H9 (cell line): ENCODE measurements around the gene CPNE7. TPM values are rescaled to one million over a fixed set of nuclear protein-coding genes. Genes with fewer than 3 reads are reported as not detected.

ENCODE experiments used
- DNase-seq: peaks from one replicate; pipeline ENCODE4 v3.0.0-alpha.2; 2017
- H2AFZ ChIP-seq: one replicate; pipeline ENCODE4 v1.6.1; 2013; ENCODE audit warnings: mild to moderate bottlenecking, low read length, control low read depth, moderate library complexity
- H2AK5ac ChIP-seq: 2 replicates; pipeline ENCODE4 v1.6.1; 2013; ENCODE audit warnings: low read length, control low read depth, mixed read lengths; ENCODE audit not compliant: insufficient read length
- H2BK120ac ChIP-seq: one replicate; pipeline ENCODE4 v1.6.1; 2013; ENCODE audit warnings: low read depth, mild to moderate bottlenecking, low read length, control low read depth, inconsistent platforms; ENCODE audit not compliant: poor library complexity, severe bottlenecking
- H2BK12ac ChIP-seq: 2 replicates; pipeline ENCODE4 v1.6.1; 2013; ENCODE audit warnings: low read length, control low read depth, mixed read lengths, low read depth; ENCODE audit not compliant: insufficient read length
- H2BK15ac ChIP-seq: 2 replicates; pipeline ENCODE4 v1.6.1; 2013; ENCODE audit warnings: low read depth, low read length, control low read depth
- H2BK20ac ChIP-seq: one replicate; pipeline ENCODE4 v1.6.1; 2013; ENCODE audit warnings: low read depth, mild to moderate bottlenecking, low read length, control low read depth, inconsistent platforms; ENCODE audit not compliant: poor library complexity, severe bottlenecking
- H2BK5ac ChIP-seq: 2 replicates; pipeline ENCODE4 v1.6.1; 2013; ENCODE audit warnings: low read length, control low read depth, mixed read lengths; ENCODE audit not compliant: insufficient read length
- H3K14ac ChIP-seq: 2 replicates; pipeline ENCODE4 v1.6.1; 2013; ENCODE audit warnings: low read length, control low read depth; ENCODE audit not compliant: insufficient read depth
- H3K18ac ChIP-seq: 2 replicates; pipeline ENCODE4 v1.6.1; 2013; ENCODE audit warnings: low read depth, mild to moderate bottlenecking, mixed read lengths, low read length, control low read depth; ENCODE audit not compliant: insufficient read length
- H3K23ac ChIP-seq: 2 replicates; pipeline ENCODE4 v1.6.1; 2013; ENCODE audit warnings: low read length, control low read depth, mixed read lengths, low read depth; ENCODE audit not compliant: insufficient read length
- H3K23me2 ChIP-seq: 2 replicates; pipeline ENCODE4 v1.6.1; 2013; ENCODE audit warnings: low read depth, mild to moderate bottlenecking, mixed read lengths, low read length, control low read depth; ENCODE audit not compliant: insufficient read length, poor library complexity, severe bottlenecking
- H3K27ac ChIP-seq: 2 replicates; pipeline ENCODE4 v1.5.1; 2013; ENCODE audit warnings: low read length, control low read depth, mixed read lengths, low read depth; ENCODE audit not compliant: insufficient read length
- H3K27me3 ChIP-seq: 2 replicates; pipeline ENCODE4 v1.6.1; 2013; ENCODE audit warnings: low read length, control low read depth, inconsistent platforms; ENCODE audit not compliant: insufficient read depth
- H3K4ac ChIP-seq: 2 replicates; pipeline ENCODE4 v1.6.1; 2013; ENCODE audit warnings: low read depth, mild to moderate bottlenecking, control low read depth, inconsistent platforms, low read length, moderate library complexity
- H3K4me1 ChIP-seq: 2 replicates; pipeline ENCODE4 v1.6.1; 2013; ENCODE audit warnings: low read length, control low read depth, inconsistent platforms; ENCODE audit not compliant: insufficient read depth
- H3K4me2 ChIP-seq: 2 replicates; pipeline ENCODE4 v1.6.1; 2013; ENCODE audit warnings: low read length, control low read depth, mixed read lengths; ENCODE audit not compliant: insufficient read length, insufficient read depth
- H3K56ac ChIP-seq: 2 replicates; pipeline ENCODE4 v1.6.1; 2013; ENCODE audit warnings: low read depth, mild to moderate bottlenecking, mixed read lengths, low read length, control low read depth; ENCODE audit not compliant: insufficient read length
- H3K79me1 ChIP-seq: 2 replicates; pipeline ENCODE4 v1.6.1; 2013; ENCODE audit warnings: low read depth, mild to moderate bottlenecking, moderate library complexity, low read length, control low read depth, inconsistent platforms; ENCODE audit not compliant: insufficient read depth, poor library complexity, severe bottlenecking
- H3K79me2 ChIP-seq: 2 replicates; pipeline ENCODE4 v1.6.1; 2013; ENCODE audit warnings: low read length, control low read depth, inconsistent platforms; ENCODE audit not compliant: insufficient read depth
- H3K9ac ChIP-seq: 2 replicates; pipeline ENCODE4 v1.6.1; 2013; ENCODE audit warnings: low read length, control low read depth, mixed read lengths; ENCODE audit not compliant: insufficient read length; ENCODE audit errors: extremely low read depth
- H3K9me3 ChIP-seq: one replicate; pipeline ENCODE4 v1.6.1; 2013; ENCODE audit warnings: low read depth, low read length, inconsistent platforms; ENCODE audit not compliant: control insufficient read depth
- H3T11ph ChIP-seq: one replicate; pipeline ENCODE4 v1.6.1; 2013; ENCODE audit warnings: mild to moderate bottlenecking, low read length, control low read depth, inconsistent platforms
- H4K20me1 ChIP-seq: one replicate; pipeline ENCODE4 v1.6.1; 2013; ENCODE audit not compliant: control insufficient read depth, insufficient read length, insufficient read depth
- H4K5ac ChIP-seq: 2 replicates; pipeline ENCODE4 v1.6.1; 2013; ENCODE audit warnings: low read depth, mild to moderate bottlenecking, mixed read lengths, low read length, control low read depth; ENCODE audit not compliant: insufficient read length
- H4K8ac ChIP-seq: replicated peaks from 2 replicates; pipeline ENCODE4 v1.6.1; 2013; ENCODE audit warnings: low read length, control low read depth, mixed read lengths, low read depth; ENCODE audit not compliant: insufficient read length
- H4K91ac ChIP-seq: 2 replicates; pipeline ENCODE4 v1.6.1; 2013; ENCODE audit warnings: low read depth, mild to moderate bottlenecking, moderate library complexity, mixed read lengths, low read length, control low read depth; ENCODE audit not compliant: insufficient read length
- H3K27ac Mint-ChIP-seq, 3 experiments: 2 replicates in 2 of 3; 3 replicates in 1 of 3; pipeline ENCODE4 v1.8.0; 2020 to 2021; ENCODE audit warnings: mixed read lengths in 3 of 3, mild to moderate bottlenecking in 1 of 3, moderate library complexity in 1 of 3
- H3K27me3 Mint-ChIP-seq: 2 replicates; pipeline ENCODE4 v1.8.0; 2021; ENCODE audit warnings: low read depth, mild to moderate bottlenecking, moderate library complexity, mixed read lengths
- H3K36me3 Mint-ChIP-seq, 3 experiments: 2 replicates in 2 of 3; 3 replicates in 1 of 3; pipeline ENCODE4 v1.8.0; 2020 to 2021; ENCODE audit warnings: low read depth in 3 of 3, mixed read lengths in 3 of 3; ENCODE audit not compliant: insufficient read depth in 1 of 3
- H3K4me1 Mint-ChIP-seq, 2 experiments: 2 replicates each; pipeline ENCODE4 v1.8.0; 2020; ENCODE audit warnings: mixed read lengths in 2 of 2
- H3K4me3 Mint-ChIP-seq, 2 experiments: 2 replicates in 1 of 2; 3 replicates in 1 of 2; pipeline ENCODE4 v1.8.0; 2020 to 2021; ENCODE audit warnings: mild to moderate bottlenecking in 2 of 2, mixed read lengths in 2 of 2, moderate library complexity in 1 of 2
- H3K9me3 Mint-ChIP-seq, 2 experiments: 2 replicates in 1 of 2; 3 replicates in 1 of 2; pipeline ENCODE4 v1.8.0; 2020; ENCODE audit warnings: mild to moderate bottlenecking in 2 of 2, mixed read lengths in 2 of 2, moderate library complexity in 1 of 2
- CTCF ChIP-seq: fragments of 200-600 bp; sonication (generic); conservative IDR thresholded peaks from 3 replicates; pipeline ENCODE4 v1.8.0; 2021; ENCODE audit warnings: antibody characterized with exemption, mild to moderate bottlenecking
- WGBS: extraction: QIAGEN DNeasy Blood & Tissue Kit; methylation state at CpG from one replicate; pipeline ENCODE4 v1.1.7; 2013; ENCODE audit warnings: missing lambda C conversion rate, low lambda C conversion rate, mixed read lengths; ENCODE audit not compliant: insufficient read length; ENCODE audit errors: extremely low coverage; 5-methylcytosine and 5-hydroxymethylcytosine counted together
- total RNA-seq: library from RNA; stranded (reverse); gene quantifications from 2 replicates; pipeline ENCODE4 v1.2.1, GENCODE V29; 2021

The CPNE7 gene
- total RNA-seq, 1 experiment from 2014 or later, result 23.4 TPM

DNA sequence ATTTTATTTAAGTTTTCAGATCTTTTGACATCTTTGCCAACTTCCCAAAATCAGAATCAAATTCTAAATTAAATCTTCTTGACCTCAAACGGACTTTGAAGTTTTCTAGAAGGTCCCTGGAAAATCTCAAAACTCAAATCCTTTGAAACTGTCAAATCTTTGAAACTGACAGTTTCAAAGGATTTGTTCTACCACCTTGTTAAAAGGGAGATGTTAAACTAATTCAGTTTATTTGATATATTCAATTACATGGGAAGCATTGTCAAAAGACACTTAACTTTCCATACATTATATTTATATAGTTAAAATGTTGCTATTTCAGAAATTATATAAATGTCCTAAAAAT, 34.5 kb downstream of the CPNE7 start:
- Histone ChIP-seq H3K9me3 (no peaks in the 10 kb centered on the region), H2AK5ac (no peak overlapping the region), H3K79me2 (no peaks in the 10 kb centered on the region), H4K20me1 (no peaks in the 10 kb centered on the region), H3K27me3 (no peaks in the 10 kb centered on the region), H3K4me1 (no peaks in the 10 kb centered on the region; the same call in 1 of the 2 replicates), H3K23ac (no peak overlapping the region), H3K9ac (no peak overlapping the region), H3K4ac (no peak overlapping the region), H2BK5ac (no peak overlapping the region), H2BK20ac (no peak overlapping the region), H3K79me1 (no peaks in the 10 kb centered on the region), H3K14ac (no peak overlapping the region), H4K91ac (no peak overlapping the region), H3K18ac (no peak overlapping the region), H4K8ac (no peak overlapping the region), H2BK12ac (no peak overlapping the region), H3K4me2 (no peak overlapping the region), H2BK15ac (no peak overlapping the region), H4K5ac (no peak overlapping the region), H3K56ac (no peak overlapping the region), H3K27ac (no peak overlapping the region), H2AFZ (no peak overlapping the region), H3T11ph (no peak overlapping the region), H3K23me2 (peaks cover 2% of the 10 kb centered on the region), H2BK120ac (no peak overlapping the region)
- Mint-ChIP-seq H3K27me3 (peaks cover 3% of the 10 kb centered on the region; the same call in 1 of the 2 replicates), H3K27ac (no peak overlapping the region), H3K4me1 (peaks cover 6 to 11% of the 10 kb centered on the region in 2 experiments), H3K36me3 (peaks cover 0 to 2% (median 0%) of the 10 kb centered on the region in 3 experiments; a peak in 1 of 7 replicates), H3K9me3 (no peaks in the 10 kb centered on the region; a peak in 1 of 5 replicates), H3K4me3 (no peak overlapping the region)
- no peak for DNase-seq
- no peak for TF ChIP-seq CTCF
- no CpG with 5 or more reads among the region's 1 CpG for WGBS
